Endothelial cell of umbilical vein (primary cell): ENCODE data around the gene SLC8A1. TPM values are rescaled to one million over a fixed set of nuclear protein-coding genes. Genes with fewer than 3 reads are reported as not detected.

ENCODE experiments used
- BruUV-seq: library from RNA; stranded (reverse); fragments of 400-500 nt; replicated peaks from 2 replicates; lab custom pipeline; 2021; lab: Mats Ljungman, UMichigan
- CTCF ChIA-PET: fragments of 300-600, 350-600 bp; sonication (Branson Sonifier 250); formaldehyde crosslinking; loops from one replicate; lab custom pipeline; 2021; ENCODE audit warnings: antibody characterized with exemption, inconsistent platforms; lab: Charles Lee
- POLR2A ChIA-PET: fragments of 300-600, 350-600 bp; sonication (Branson Sonifier 250); formaldehyde crosslinking; loops from one replicate; lab custom pipeline; 2021; ENCODE audit warnings: antibody characterized with exemption, inconsistent platforms; lab: Charles Lee
- DNase-seq: peaks from one replicate; pipeline ENCODE4 v3.0.0-alpha.2; 2011; ENCODE audit warnings: low read depth, low spot score
- FAIRE-seq: peaks from 2 replicates; lab custom pipeline; 2011; peaks lifted over from hg19 to GRCh38; lab: Jason Lieb, UNC
- H2AFZ ChIP-seq: 2 replicates; pipeline ENCODE4 v1.6.0; 2012; ENCODE audit warnings: low read depth, low read length, control low read depth, inconsistent platforms
- H3K27ac ChIP-seq: 2 replicates; pipeline ENCODE4 v1.5.1; 2011; ENCODE audit warnings: low read depth, mild to moderate bottlenecking, control low read depth, low read length, moderate library complexity; ENCODE audit not compliant: insufficient read depth
- H3K27me3 ChIP-seq, 2 experiments: 2 replicates each; pipeline versions ENCODE4 v1.6.0 to v1.6.1; 2011; ENCODE audit warnings: low read length in 2 of 2, mixed read lengths in 1 of 2; ENCODE audit not compliant: control insufficient read depth in 2 of 2, insufficient read depth in 2 of 2
- H3K36me3 ChIP-seq, 2 experiments: 2 replicates in 1 of 2; 3 replicates in 1 of 2; pipeline ENCODE4 v1.5.1; 2011; ENCODE audit warnings: low read length in 2 of 2, mild to moderate bottlenecking in 1 of 2, moderate library complexity in 1 of 2; ENCODE audit not compliant: control insufficient read depth in 2 of 2, insufficient read depth in 2 of 2; ENCODE audit errors: extremely low read depth in 1 of 2
- H3K4me1 ChIP-seq: 3 replicates; pipeline ENCODE4 v1.5.1; 2011; ENCODE audit warnings: mild to moderate bottlenecking, low read length; ENCODE audit not compliant: control insufficient read depth, insufficient read depth; ENCODE audit errors: extremely low read depth
- H3K4me2 ChIP-seq: 2 replicates; pipeline ENCODE4 v1.6.1; 2011; ENCODE audit warnings: low read length, control low read depth, mixed read lengths; ENCODE audit not compliant: insufficient read depth
- H3K4me3 ChIP-seq, 3 experiments: fragments of 200-600 bp in 1 of 3; sonication (generic), shearing (Covaris generic) in 1 of 3; replicated peaks in 1 of 3; 2 replicates each; pipeline ENCODE4 v1.5.1; 2011 to 2016; ENCODE audit warnings: control low read depth in 3 of 3, low read length in 3 of 3, mild to moderate bottlenecking in 2 of 3, inconsistent platforms in 1 of 3, low read depth in 1 of 3, moderate library complexity in 1 of 3; ENCODE audit not compliant: insufficient read depth in 1 of 3
- H3K79me2 ChIP-seq: 2 replicates; pipeline ENCODE4 v1.6.0; 2012; ENCODE audit warnings: low read length, inconsistent platforms; ENCODE audit not compliant: control insufficient read depth, insufficient read depth
- H3K9ac ChIP-seq: replicated peaks from 2 replicates; pipeline ENCODE3; 2011; ENCODE audit warnings: low read length, control low read depth; ENCODE audit not compliant: insufficient read depth; ENCODE audit errors: extremely low read depth
- H3K9me1 ChIP-seq: replicated peaks from 3 replicates; pipeline ENCODE4 v1.6.0; 2011; ENCODE audit warnings: mild to moderate bottlenecking, low read length; ENCODE audit not compliant: control insufficient read depth, insufficient read depth; ENCODE audit errors: extremely low read depth
- H3K9me3 ChIP-seq: replicated peaks from 2 replicates; pipeline ENCODE4 v1.5.1; 2012; ENCODE audit warnings: low read length, inconsistent platforms; ENCODE audit not compliant: control insufficient read depth, insufficient read depth
- H4K20me1 ChIP-seq: replicated peaks from 2 replicates; pipeline ENCODE3; 2011; ENCODE audit warnings: mild to moderate bottlenecking, low read length; ENCODE audit not compliant: control insufficient read depth, insufficient read depth; ENCODE audit errors: extremely low read depth
- CTCF ChIP-seq, 2 donors: IDR thresholded peaks; 1 replicate in 1 of 2; 2 replicates in 1 of 2; pipeline ENCODE4 v1.5.1; 2011; ENCODE audit warnings: low read length in 2 of 2, mild to moderate bottlenecking in 2 of 2, moderate library complexity in 2 of 2, control low read depth in 1 of 2, inconsistent platforms in 1 of 2, low read depth in 1 of 2; ENCODE audit not compliant: insufficient read depth in 1 of 2; ENCODE audit errors: extremely low read depth in 1 of 2
- EZH2 ChIP-seq: IDR thresholded peaks from 2 replicates; pipeline ENCODE4 v1.6.1; 2012; ENCODE audit warnings: borderline replicate concordance, low read depth, mild to moderate bottlenecking, moderate library complexity, low read length, inconsistent platforms; ENCODE audit not compliant: severe bottlenecking
- FOS ChIP-seq: IDR thresholded peaks from 2 replicates; pipeline ENCODE4 v1.6.1; 2011; ENCODE audit warnings: mild to moderate bottlenecking, low read length, moderate library complexity, borderline replicate concordance; ENCODE audit not compliant: insufficient read depth
- GATA2 ChIP-seq: IDR thresholded peaks from 2 replicates; pipeline ENCODE4 v1.7.0; 2011; ENCODE audit warnings: low read depth, mild to moderate bottlenecking, moderate library complexity, mixed read lengths, low read length; ENCODE audit not compliant: insufficient read length, insufficient read depth
- JUN ChIP-seq: IDR thresholded peaks from 2 replicates; pipeline ENCODE4 v1.6.1; 2011; ENCODE audit warnings: borderline replicate concordance, low read depth; ENCODE audit not compliant: insufficient read length, insufficient read depth
- MAX ChIP-seq: IDR thresholded peaks from 2 replicates; pipeline ENCODE4 v1.6.1; 2011; ENCODE audit not compliant: insufficient read depth, insufficient read length
- MYC ChIP-seq: IDR thresholded peaks from one replicate; pipeline ENCODE4 v1.6.1; 2011; ENCODE audit warnings: mild to moderate bottlenecking, low read depth, low read length
- POLR2A ChIP-seq: IDR thresholded peaks from 2 replicates; pipeline ENCODE4 v1.6.1; 2012; ENCODE audit warnings: low read depth, mild to moderate bottlenecking, control low read depth, low read length
- POLR2AphosphoS5 ChIP-seq: IDR thresholded peaks from 2 replicates; pipeline ENCODE4 v1.6.1; 2012; ENCODE audit warnings: low read depth, mild to moderate bottlenecking, control low read depth, low read length, moderate library complexity; ENCODE audit not compliant: insufficient read depth
- dilution Hi-C: fragments of 300-500 bp; cut with MboI; formaldehyde crosslinking; loops from one replicate; pipeline ENCODE4 v1.15.0; 2019; ENCODE audit warnings: low sequenced_read_pairs; ENCODE audit not compliant: extremely low pct_ligation_motif_present
- intact Hi-C: fragments of 100-400 bp; cut with micrococcal nuclease; formaldehyde crosslinking; loops from one replicate; pipeline ENCODE4 v1.10.0; 2022
- polyA plus RNA-seq, 4 experiments: library from polyadenylated mRNA; depleted of rRNA in 3 of 4; stranded (reverse) in 3 of 4; unstranded in 1 of 4; fragments of >200 nt; gene quantifications; 2 replicates each; pipeline versions ENCODE4 v1.2.1 to v1.2.3, GENCODE V29; 2011 to 2012; ENCODE audit warnings: missing spikeins in 1 of 4
- total RNA-seq: library from RNA; stranded (reverse); gene quantifications from 2 replicates; pipeline ENCODE4 v1.2.3, GENCODE V29; 2021

The SLC8A1 gene
- total and polyA plus RNA-seq, 2 donors (not counting 3 experiments of a cell fraction or from before 2014, with no cell fraction given) = 0.19 to 1.8 TPM

- intact Hi-C loops = loop anchor here (1.0 to 2.0 kb wide), 3 partner anchors 33 to 70 kb away; no protein-coding TSS in a partner anchor
- no peak for TF ChIP-seq MYC
- peak; percentile 84 for TF ChIP-seq JUN
- TF ChIP-seq CTCF (IDR thresholded peaks at IDR 0.05; ENCODE audit: extremely low read depth in 1 of 2, insufficient read depth in 1 of 2, low read depth in 1 of 2, low read length in 2 of 2) = no peak
- TF ChIP-seq POLR2A = peak; percentile 18
- peak; percentile 78 for TF ChIP-seq POLR2AphosphoS5
- TF ChIP-seq FOS = peak; percentile 88
- TF ChIP-seq EZH2 = no peak
- TF ChIP-seq MAX = no peak
- no peak for TF ChIP-seq GATA2
- Histone ChIP-seq H4K20me1 (no peaks in the 10 kb centered on the region), H3K4me3 (no peak overlapping the region), H3K27me3 (no peaks in the 10 kb centered on the region), H3K36me3 (no peaks in the 10 kb centered on the region), H3K27ac (peak overlapping the region; percentile 59), H3K9me3 (no peaks in the 10 kb centered on the region), H3K4me2 (peak overlapping the region; percentile 45), H3K4me1 (peaks cover 26% of the 10 kb centered on the region), H3K9me1 (no peaks in the 10 kb centered on the region), H3K79me2 (no peaks in the 10 kb centered on the region), H2AFZ (peak overlapping the region; percentile 86), H3K9ac (no peak overlapping the region)
- FAIRE-seq (peak; percentile 81), DNase-seq (peak; percentile 67)
- dilution Hi-C loops = no loop called here
- BruUV-seq = no TSS peak
- ChIA-PET POLR2A (no interaction called here), CTCF (interaction anchor here (1.0 to 1.4 kb wide), 4 partner anchors 10 to 47 kb away, joined by 3 to 7 read pairs (median 3); no protein-coding TSS in a partner anchor)
Measured at GRCh38 chr2:40401896-40402295, 50.0 kb downstream of the SLC8A1 start.
